Stimulated activated CD4-positive, alpha-beta T cell treated with anti-CD3 and anti-CD28 coated beads, TNF-alpha, amount 100 ng/mL, for 48 hours (primary cell): ENCODE results near the gene CCDC182.

ENCODE experiments used
- DNase-seq, 3 donors: peaks; one replicate each; pipeline ENCODE4 v3.0.0-alpha.2; 2020; ENCODE audit warnings: low read depth in 3 of 3

The CCDC182 gene

GRCh38 chr17:57757735-57758134 lies 12.6 kb upstream of the CCDC182 start:
- no peak for DNase-seq

GRCh38 chr17:57756951-57757350 lies 11.9 kb upstream of the CCDC182 start:
- DNase-seq, result no peak

- no peak for DNase-seq
Observed at GRCh38 chr17:57755480-57756070, 10.5 kb upstream of the CCDC182 start.

GRCh38 chr17:57752031-57752905 lies 7.2 kb upstream of the CCDC182 start:
- no peak for DNase-seq

DNA sequence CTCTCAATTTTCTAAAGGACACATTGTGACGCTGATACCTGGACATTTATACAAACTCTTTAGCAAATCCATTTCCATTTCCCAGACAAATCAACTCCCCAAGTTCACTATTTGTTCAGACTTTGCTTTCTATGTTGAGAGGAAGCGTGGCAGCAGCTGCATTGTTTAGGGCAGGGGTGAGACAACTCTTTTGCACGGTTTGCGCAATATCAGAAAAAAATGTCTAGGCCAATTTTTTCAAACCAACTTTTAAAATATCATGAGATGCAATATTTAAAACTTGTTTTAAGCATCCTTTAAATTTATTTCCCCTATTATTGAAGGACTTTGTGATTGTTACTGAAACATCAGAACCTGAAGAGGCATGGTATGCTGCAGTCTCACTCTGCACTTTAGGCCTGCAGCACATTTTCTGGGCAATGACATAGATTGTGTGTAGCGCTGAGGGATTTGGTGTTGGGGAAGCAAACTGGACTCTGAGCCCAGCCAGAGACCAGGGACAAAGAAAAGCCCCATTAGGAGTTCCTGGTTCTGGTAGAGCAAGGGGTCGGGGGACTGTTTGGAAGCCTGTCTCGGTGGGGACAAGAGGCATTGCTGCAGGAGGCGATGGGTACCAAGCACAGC lies 6.4 kb upstream of the CCDC182 start:
- no peak for DNase-seq

- no peak for DNase-seq
Observed at GRCh38 chr17:57750895-57751294, 5.8 kb upstream of the CCDC182 start.

GRCh38 chr17:57750109-57750871 lies 5.2 kb upstream of the CCDC182 start:
- no peak for DNase-seq

DNA sequence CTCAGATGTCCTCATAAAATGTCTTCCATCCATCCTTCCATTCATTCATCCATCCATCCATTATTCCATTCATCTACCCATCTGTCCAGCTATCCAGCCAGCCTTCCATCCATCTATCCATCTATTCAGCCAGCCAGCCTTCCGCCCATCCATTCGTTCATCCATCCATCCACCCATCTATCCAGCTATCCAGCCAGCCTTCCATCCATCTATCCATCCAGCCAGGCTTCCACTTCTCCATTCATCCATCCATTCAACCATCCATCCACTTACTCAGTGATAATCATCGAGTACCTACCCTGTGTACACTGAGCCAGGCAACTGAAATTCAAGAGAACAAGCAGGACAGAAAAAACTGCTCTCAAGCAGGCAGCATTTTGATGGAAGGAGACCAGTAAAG lies 4.6 kb upstream of the CCDC182 start:
- DNase-seq, result no peak

GRCh38 chr17:57747221-57748017 lies 2.3 kb upstream of the CCDC182 start:
- peak in 2 of 3 donors; percentile 3 to 4 for DNase-seq

- DNase-seq, result no peak
Observed at GRCh38 chr17:57746221-57746620, 1.1 kb upstream of the CCDC182 start.

GRCh38 chr17:57744195-57745170 lies 616 bp downstream of the CCDC182 start:
- DNase-seq, result no peak

DNA sequence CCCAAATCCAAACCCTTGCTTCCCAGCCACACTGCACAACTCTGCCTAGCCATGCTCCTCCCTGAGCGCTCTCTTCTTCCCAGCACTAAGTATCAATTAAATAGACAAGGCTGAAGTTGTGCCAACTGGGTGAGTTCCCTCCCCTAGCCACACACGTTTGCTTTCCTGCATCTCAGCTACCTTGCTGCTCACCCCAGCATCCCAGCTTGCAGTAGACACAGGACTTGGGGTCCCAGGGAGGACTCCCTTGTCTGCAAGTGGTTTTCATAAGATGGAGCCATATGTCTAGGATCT lies 4.9 kb downstream of the CCDC182 start:
- DNase-seq, result no peak

DNA sequence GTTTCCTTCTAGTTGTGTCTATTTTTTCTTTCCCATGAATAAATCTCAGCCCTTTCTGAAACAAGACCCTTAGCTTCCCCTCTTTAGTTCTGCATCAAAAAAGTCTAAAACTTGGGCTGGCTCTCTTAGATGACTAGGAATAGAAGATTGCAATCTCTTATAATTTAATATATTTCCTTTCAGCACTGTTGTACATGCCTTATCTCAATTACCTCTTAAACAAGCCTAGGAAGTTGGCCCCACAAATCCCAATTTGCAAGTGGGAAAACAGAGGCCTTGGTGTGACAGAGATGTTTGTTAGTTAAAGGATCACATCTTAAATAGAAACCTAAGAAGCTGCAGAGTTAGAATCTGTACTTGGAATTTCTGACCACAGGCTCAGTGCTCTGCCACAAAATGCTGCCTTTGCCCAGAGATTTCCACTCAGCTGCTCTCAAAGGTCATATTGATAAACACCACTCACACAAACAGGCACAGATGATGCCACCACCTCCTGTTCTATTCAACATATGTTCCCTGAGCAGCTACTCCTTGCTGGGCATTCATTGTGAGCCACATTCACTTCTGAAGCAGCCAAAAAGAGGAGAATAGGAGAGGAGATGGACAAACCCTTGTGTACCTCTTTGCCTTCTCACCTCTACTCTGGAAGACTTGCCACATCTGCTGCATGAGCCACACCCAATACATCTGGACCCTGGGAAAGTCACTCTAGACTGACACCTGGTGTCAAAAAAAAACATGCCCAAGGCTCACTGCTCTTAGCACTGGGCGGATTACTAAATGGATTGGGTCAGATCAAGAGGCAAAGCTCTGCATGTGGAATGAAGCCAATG lies 5.5 kb downstream of the CCDC182 start:
- DNase-seq, result no peak

- no peak for DNase-seq
Observed at GRCh38 chr17:57737450-57737849, 7.6 kb downstream of the CCDC182 start.

DNA sequence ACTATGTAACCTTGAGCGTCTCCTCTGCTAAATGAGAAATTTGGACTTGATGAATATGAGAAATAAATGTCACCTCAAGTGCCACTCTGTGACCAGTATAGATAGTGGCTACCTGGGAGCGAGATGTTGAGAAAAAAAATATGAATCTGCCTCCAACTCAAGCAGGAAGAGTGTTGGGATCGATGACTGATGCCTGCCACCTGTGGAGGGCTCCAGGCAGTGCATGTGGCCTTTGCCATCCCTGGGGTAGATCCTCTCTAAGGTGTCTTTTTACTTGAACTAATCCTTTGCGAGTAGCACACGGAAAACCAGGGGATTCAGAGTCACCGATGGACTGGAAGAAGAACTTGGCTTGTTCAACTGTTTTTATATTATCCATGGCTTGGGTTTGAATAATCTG lies 9.4 kb downstream of the CCDC182 start:
- no peak for DNase-seq

DNA sequence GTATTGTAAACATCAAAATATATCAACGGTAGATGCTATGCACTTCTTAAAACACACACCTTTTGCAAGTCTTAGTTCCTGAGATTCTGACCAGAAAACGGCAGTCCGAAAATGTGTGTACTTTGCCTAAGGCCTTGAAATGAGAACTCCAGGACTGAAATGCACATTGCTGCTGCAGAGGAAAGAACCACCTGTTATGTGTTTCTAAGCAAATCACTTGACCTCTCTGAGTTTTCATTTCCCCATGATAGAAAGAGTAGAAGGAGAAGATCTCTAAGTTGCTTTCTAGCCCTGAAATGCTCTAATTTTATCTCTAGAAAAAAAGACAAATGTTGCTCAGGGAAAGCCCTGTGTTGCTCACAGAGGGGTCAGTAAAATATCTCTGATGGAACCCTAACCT lies 9.9 kb downstream of the CCDC182 start:
- DNase-seq, result no peak

DNA sequence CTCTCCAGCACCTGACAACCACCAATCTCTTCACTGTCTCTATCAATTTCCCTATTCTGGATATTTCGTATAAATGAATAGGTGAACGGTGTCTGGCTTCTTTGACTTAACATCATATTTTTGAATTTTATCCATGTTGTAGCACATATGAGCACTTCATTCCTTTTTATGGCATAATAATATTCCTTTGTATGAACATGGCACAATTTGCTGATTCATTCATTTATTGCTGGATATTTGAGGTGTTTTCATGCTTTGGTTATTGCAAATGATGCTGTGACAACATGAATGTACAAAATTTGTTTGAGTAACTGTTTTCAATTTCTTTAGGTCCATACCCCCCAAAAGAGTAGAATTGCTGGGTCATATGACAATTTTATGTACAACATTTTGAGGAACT lies 12.0 kb downstream of the CCDC182 start:
- DNase-seq, result no peak

- no peak for DNase-seq
Observed at GRCh38 chr17:57732062-57732461, 13.0 kb downstream of the CCDC182 start.

- no peak for DNase-seq
Observed at GRCh38 chr17:57730026-57730701, 14.9 kb downstream of the CCDC182 start.
